ENCODE measurements around the gene SORCS3. TPM values are rescaled to one million over a fixed set of nuclear protein-coding genes. Genes with fewer than 3 reads are reported as not detected.

The SORCS3 gene
- total and polyA plus RNA-seq, 4 donors, result 0.14 TPM; not detected in 3

DNA sequence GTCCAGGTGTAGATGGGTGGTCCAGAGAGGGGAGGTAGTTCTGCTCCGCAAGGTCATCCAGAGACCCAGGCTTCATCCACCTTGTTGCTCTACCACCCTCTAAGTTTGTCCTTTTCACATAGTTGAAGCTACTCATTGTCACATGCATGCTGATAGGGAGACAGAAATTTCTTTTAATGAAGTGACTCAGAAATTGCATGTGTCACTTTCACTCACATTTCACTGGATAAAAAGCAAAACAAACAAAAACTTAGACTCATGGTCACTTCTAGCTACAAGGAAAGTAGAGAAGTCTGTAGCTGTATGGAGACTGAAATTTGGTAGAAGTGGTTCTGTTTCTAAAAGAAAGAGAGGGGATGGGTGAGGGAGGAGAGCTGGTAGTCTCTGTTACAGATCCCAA lies 161.9 kb downstream of the SORCS3 start:
- ATAC-seq (ENCODE audit: insufficient read depth, low FRiP score), result no peak
- H3K36me3 ChIP-seq (ENCODE audit: control insufficient read depth in 4 of 4, insufficient read depth in 4 of 4, low read length in 4 of 4), result no peaks in the 10 kb centered on the region
- H3K9me3 ChIP-seq (ENCODE audit: control insufficient read depth in 4 of 4, insufficient read depth in 3 of 4, low read length in 3 of 4), result no peaks in the 10 kb centered on the region
- no peak for DNase-seq
- H3K9ac ChIP-seq (ENCODE audit: insufficient read depth in 1 of 2, low read length in 2 of 2), result no peak overlapping the region
- no peak overlapping the region for H3K4me3 ChIP-seq
- TF ChIP-seq, protein P1, sequence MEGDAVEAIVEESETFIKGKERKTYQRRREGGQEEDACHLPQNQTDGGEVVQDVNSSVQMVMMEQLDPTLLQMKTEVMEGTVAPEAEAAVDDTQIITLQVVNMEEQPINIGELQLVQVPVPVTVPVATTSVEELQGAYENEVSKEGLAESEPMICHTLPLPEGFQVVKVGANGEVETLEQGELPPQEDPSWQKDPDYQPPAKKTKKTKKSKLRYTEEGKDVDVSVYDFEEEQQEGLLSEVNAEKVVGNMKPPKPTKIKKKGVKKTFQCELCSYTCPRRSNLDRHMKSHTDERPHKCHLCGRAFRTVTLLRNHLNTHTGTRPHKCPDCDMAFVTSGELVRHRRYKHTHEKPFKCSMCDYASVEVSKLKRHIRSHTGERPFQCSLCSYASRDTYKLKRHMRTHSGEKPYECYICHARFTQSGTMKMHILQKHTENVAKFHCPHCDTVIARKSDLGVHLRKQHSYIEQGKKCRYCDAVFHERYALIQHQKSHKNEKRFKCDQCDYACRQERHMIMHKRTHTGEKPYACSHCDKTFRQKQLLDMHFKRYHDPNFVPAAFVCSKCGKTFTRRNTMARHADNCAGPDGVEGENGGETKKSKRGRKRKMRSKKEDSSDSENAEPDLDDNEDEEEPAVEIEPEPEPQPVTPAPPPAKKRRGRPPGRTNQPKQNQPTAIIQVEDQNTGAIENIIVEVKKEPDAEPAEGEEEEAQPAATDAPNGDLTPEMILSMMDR (IDR thresholded peaks at IDR 0.05; ENCODE audit: control extremely low read depth, extremely low read depth), result no peak
- WGBS, 2 donors, result 95 to 98% methylated on average over 1 of the region's 1 CpG
- H3K4me1 ChIP-seq (ENCODE audit: control insufficient read depth in 5 of 5, insufficient read depth in 5 of 5, low read length in 5 of 5), result no peaks in the 10 kb centered on the region
- no peak overlapping the region for H3K27ac ChIP-seq (ENCODE audit: low read depth in 1 of 2, low read length in 1 of 2)
- no peaks in the 10 kb centered on the region for H3K27me3 ChIP-seq (ENCODE audit: control insufficient read depth in 3 of 3, insufficient read depth in 3 of 3, low read length in 2 of 3)

DNA sequence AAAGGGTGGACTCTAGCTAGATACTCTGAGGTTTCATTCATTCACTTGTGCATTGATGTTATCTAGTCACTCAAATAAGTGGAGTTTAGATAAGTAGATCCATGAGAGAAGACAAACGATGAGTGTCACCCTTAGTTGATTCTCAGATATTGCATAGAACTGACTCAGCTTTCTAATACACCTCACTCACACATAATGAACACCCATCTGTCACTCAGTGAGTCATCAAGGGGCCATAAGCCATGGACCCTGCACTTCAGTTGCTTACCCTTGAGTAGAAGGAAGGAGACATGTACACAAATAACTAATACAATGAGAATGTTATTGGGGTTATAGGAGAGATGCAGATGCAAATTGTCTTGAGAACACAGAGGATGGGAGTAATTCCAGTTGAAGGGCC lies 163.8 kb downstream of the SORCS3 start:
- DNase-seq (no peak), ATAC-seq (ENCODE audit: insufficient read depth, low FRiP score) (no peak)
- Histone ChIP-seq H3K27ac (ENCODE audit: low read depth in 1 of 2, low read length in 1 of 2) (no peak overlapping the region), H3K4me1 (ENCODE audit: control insufficient read depth in 5 of 5, insufficient read depth in 5 of 5, low read length in 5 of 5) (no peaks in the 10 kb centered on the region), H3K9ac (ENCODE audit: insufficient read depth in 1 of 2, low read length in 2 of 2) (no peak overlapping the region), H3K9me3 (ENCODE audit: control insufficient read depth in 4 of 4, insufficient read depth in 3 of 4, low read length in 3 of 4) (peaks cover 0 to 2% (median 0%) of the 10 kb centered on the region in 4 donors), H3K4me3 (no peak overlapping the region), H3K36me3 (ENCODE audit: control insufficient read depth in 4 of 4, insufficient read depth in 4 of 4, low read length in 4 of 4) (no peaks in the 10 kb centered on the region), H3K27me3 (ENCODE audit: control insufficient read depth in 3 of 3, insufficient read depth in 3 of 3, low read length in 2 of 3) (no peaks in the 10 kb centered on the region)
- TF ChIP-seq, protein P1 (IDR thresholded peaks at IDR 0.05; ENCODE audit: control extremely low read depth, extremely low read depth), result no peak
- WGBS, 2 donors, result 69 to 76% methylated on average over 1 of the region's 1 CpG

DNA sequence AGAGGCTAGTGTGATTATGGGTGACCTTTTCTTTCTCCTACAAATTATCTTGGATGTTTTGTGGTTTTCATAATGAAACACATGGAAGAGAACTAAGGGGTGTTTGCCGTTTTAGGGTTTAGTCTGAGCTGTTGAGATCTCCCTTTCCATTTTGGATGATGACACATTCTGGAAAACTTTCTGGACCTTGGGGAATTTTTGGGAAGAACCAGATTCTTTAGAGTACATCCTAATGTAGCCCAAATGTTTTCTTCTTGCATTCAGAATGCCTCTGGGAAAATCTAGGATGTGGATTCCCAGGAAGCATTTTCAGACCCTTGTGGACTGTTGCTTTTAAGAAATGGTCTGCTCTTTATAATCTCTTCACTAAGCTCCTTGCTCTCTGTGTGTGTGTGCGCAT lies 165.7 kb downstream of the SORCS3 start:
- no peak for DNase-seq
- no peaks in the 10 kb centered on the region for H3K27me3 ChIP-seq (ENCODE audit: control insufficient read depth in 3 of 3, insufficient read depth in 3 of 3, low read length in 2 of 3)
- no peak overlapping the region for H3K27ac ChIP-seq (ENCODE audit: low read depth in 1 of 2, low read length in 1 of 2)
- no peak for ATAC-seq (ENCODE audit: insufficient read depth, low FRiP score)
- H3K4me3 ChIP-seq, result no peak overlapping the region
- no peaks in the 10 kb centered on the region for H3K36me3 ChIP-seq (ENCODE audit: control insufficient read depth in 4 of 4, insufficient read depth in 4 of 4, low read length in 4 of 4)
- H3K4me1 ChIP-seq (ENCODE audit: control insufficient read depth in 5 of 5, insufficient read depth in 5 of 5, low read length in 5 of 5), result no peaks in the 10 kb centered on the region
- peaks cover 0 to 2% (median 0%) of the 10 kb centered on the region in 4 donors for H3K9me3 ChIP-seq (ENCODE audit: control insufficient read depth in 4 of 4, insufficient read depth in 3 of 4, low read length in 3 of 4)
- 88 to 97% methylated on average over 2 of the region's 2 CpGs for WGBS, 2 donors
- H3K9ac ChIP-seq (ENCODE audit: insufficient read depth in 1 of 2, low read length in 2 of 2), result no peak overlapping the region
- TF ChIP-seq, protein P1 (IDR thresholded peaks at IDR 0.05; ENCODE audit: control extremely low read depth, extremely low read depth), result no peak

Data from lung (tissue), 12 donors.